Panc1 (cell line): ENCODE results near the gene CAMKK1. TPM values are rescaled to one million over a fixed set of nuclear protein-coding genes. Genes with fewer than 3 reads are reported as not detected.

Experiments
- ATAC-seq: fragments of 200-7000 bp; cut with Tn5 transposase; 2 replicates; pipeline ENCODE4 v1.9.1; 2020; ENCODE audit warnings: mild to moderate bottlenecking, moderate library complexity
- BruUV-seq: library from RNA; stranded (reverse); fragments of 400-500 nt; replicated peaks from 2 replicates; lab custom pipeline; 2021; lab: Mats Ljungman, UMichigan
- CTCF ChIA-PET: fragments of 300-600 bp; sonication (Branson Sonifier 250); formaldehyde crosslinking; loops from one replicate; lab custom pipeline; 2022; ENCODE audit warnings: antibody characterized with exemption; lab: Charles Lee
- POLR2A ChIA-PET: fragments of 300-600 bp; sonication (Branson Sonifier 250); formaldehyde crosslinking; loops from one replicate; lab custom pipeline; 2022; ENCODE audit warnings: antibody characterized with exemption; lab: Charles Lee
- DNase-seq: peaks from one replicate; pipeline ENCODE4 v3.0.0-alpha.2; 2010; ENCODE audit warnings: low read depth, low spot score
- H3K27ac ChIP-seq: 2 replicates; pipeline ENCODE4 v1.5.1; 2011; ENCODE audit warnings: mild to moderate bottlenecking, low read length, inconsistent platforms
- H3K27me3 ChIP-seq: fragments of 200-500 bp; sonication (Bioruptor generic); 2 replicates; pipeline ENCODE4 v1.6.0; 2014; ENCODE audit warnings: low read length, inconsistent platforms; ENCODE audit not compliant: control insufficient read depth, insufficient read depth
- H3K36me3 ChIP-seq: fragments of 200-500 bp; sonication (Bioruptor generic); 2 replicates; pipeline ENCODE4 v1.5.1; 2014; ENCODE audit warnings: inconsistent platforms, mild to moderate bottlenecking, low read length, moderate library complexity; ENCODE audit not compliant: control insufficient read depth, insufficient read depth
- H3K4me1 ChIP-seq: 2 replicates; pipeline ENCODE4 v1.5.1; 2011; ENCODE audit warnings: inconsistent platforms, mild to moderate bottlenecking, low read length, moderate library complexity; ENCODE audit not compliant: control insufficient read depth, insufficient read depth
- H3K4me3 ChIP-seq, 2 experiments: 2 replicates each; pipeline ENCODE4 v1.5.1; 2011 to 2012; ENCODE audit warnings: low read depth in 2 of 2, low read length in 2 of 2, mild to moderate bottlenecking in 2 of 2, inconsistent platforms in 1 of 2, moderate library complexity in 1 of 2
- H3K9me3 ChIP-seq: fragments of 200-500 bp; sonication (Bioruptor generic); 2 replicates; pipeline ENCODE4 v1.5.1; 2014; ENCODE audit warnings: low read depth, mild to moderate bottlenecking, inconsistent platforms, low read length, moderate library complexity; ENCODE audit not compliant: control insufficient read depth, insufficient read depth
- CTCF ChIP-seq: fragments of 450-650 bp; IDR thresholded peaks from 2 replicates; pipeline ENCODE4 v1.5.1; 2017; ENCODE audit warnings: mild to moderate bottlenecking
- POLR2AphosphoS5 ChIP-seq: IDR thresholded peaks from 2 replicates; pipeline ENCODE4 v1.6.1; 2012; ENCODE audit warnings: mild to moderate bottlenecking, low read depth, low read length, moderate library complexity
- REST ChIP-seq, 2 experiments: IDR thresholded peaks; 2 replicates each; pipeline ENCODE4 v1.6.1; 2011 to 2012; ENCODE audit warnings: low read depth in 2 of 2, control low read depth in 1 of 2, low read length in 1 of 2, mild to moderate bottlenecking in 1 of 2, moderate library complexity in 1 of 2; ENCODE audit not compliant: insufficient read depth in 1 of 2
- SIN3A ChIP-seq: IDR thresholded peaks from 2 replicates; pipeline ENCODE4 v1.6.1; 2012; ENCODE audit warnings: low read depth, mild to moderate bottlenecking, low read length, moderate library complexity, borderline replicate concordance; ENCODE audit not compliant: insufficient read depth
- TCF7L2 ChIP-seq: IDR thresholded peaks from 2 replicates; pipeline ENCODE4 v1.6.1; 2011; ENCODE audit warnings: mild to moderate bottlenecking, low read depth, low read length, inconsistent platforms
- in situ Hi-C: cut with HindIII; loops from 2 replicates; pipeline ENCODE4 v1.10.0; 2016; ENCODE audit warnings: low sequenced_read_pairs, low pct_unique_long_range_greater_than_20kb
- intact Hi-C: fragments of 100-400 bp; cut with micrococcal nuclease; formaldehyde crosslinking; loops from one replicate; pipeline ENCODE4 v1.10.0; 2022; ENCODE audit not compliant: unreplicated experiment
- total RNA-seq: library from RNA; stranded (reverse); gene quantifications from one replicate; pipeline ENCODE4 v1.2.1, GENCODE V29; 2021; ENCODE audit not compliant: unreplicated experiment

The CAMKK1 gene
- total RNA-seq, 1 experiment from 2014 or later, result 6.7 TPM

- no TSS peak for BruUV-seq
- Histone ChIP-seq H3K36me3 (peaks cover 17% of the 10 kb centered on the region), H3K4me1 (no peaks in the 10 kb centered on the region), H3K27ac (no peak overlapping the region), H3K9me3 (no peaks in the 10 kb centered on the region), H3K27me3 (no peaks in the 10 kb centered on the region), H3K4me3 (no peak overlapping the region)
- ChIA-PET POLR2A (no interaction called here), CTCF (no interaction called here)
- in situ Hi-C loops, result no loop called here
- ATAC-seq (no peak), DNase-seq (no peak)
- intact Hi-C loops, result no loop called here
- TF ChIP-seq SIN3A (no peak), TCF7L2 (no peak), POLR2AphosphoS5 (no peak), REST (IDR thresholded peaks at IDR 0.05; ENCODE audit: insufficient read depth in 1 of 2, low read depth in 2 of 2, low read length in 1 of 2) (no peak), CTCF (no peak)
Measured at GRCh38 chr17:3815122-3815521, 77.7 kb downstream of the CAMKK1 start.

GRCh38 chr17:3814361-3814760 lies 78.5 kb downstream of the CAMKK1 start:
- ChIA-PET POLR2A (no interaction called here), CTCF (no interaction called here)
- Histone ChIP-seq H3K4me3 (no peak overlapping the region), H3K4me1 (no peaks in the 10 kb centered on the region), H3K27ac (no peak overlapping the region), H3K9me3 (no peaks in the 10 kb centered on the region), H3K36me3 (peaks cover 17% of the 10 kb centered on the region), H3K27me3 (no peaks in the 10 kb centered on the region)
- TF ChIP-seq REST (IDR thresholded peaks at IDR 0.05; ENCODE audit: insufficient read depth in 1 of 2, low read depth in 2 of 2, low read length in 1 of 2) (no peak), POLR2AphosphoS5 (no peak), CTCF (no peak), SIN3A (no peak), TCF7L2 (no peak)
- ATAC-seq (no peak), DNase-seq (no peak)
- intact Hi-C loops (no loop called here), in situ Hi-C loops (no loop called here)
- BruUV-seq, result no TSS peak
